Fibroblast of the conjunctiva (primary cell): ENCODE results near the gene FBXO46.

ENCODE experiments used
- DNase-seq: peaks from one replicate; pipeline ENCODE4 v3.0.0-alpha.2; 2010; ENCODE audit warnings: low read depth

The FBXO46 gene

DNA sequence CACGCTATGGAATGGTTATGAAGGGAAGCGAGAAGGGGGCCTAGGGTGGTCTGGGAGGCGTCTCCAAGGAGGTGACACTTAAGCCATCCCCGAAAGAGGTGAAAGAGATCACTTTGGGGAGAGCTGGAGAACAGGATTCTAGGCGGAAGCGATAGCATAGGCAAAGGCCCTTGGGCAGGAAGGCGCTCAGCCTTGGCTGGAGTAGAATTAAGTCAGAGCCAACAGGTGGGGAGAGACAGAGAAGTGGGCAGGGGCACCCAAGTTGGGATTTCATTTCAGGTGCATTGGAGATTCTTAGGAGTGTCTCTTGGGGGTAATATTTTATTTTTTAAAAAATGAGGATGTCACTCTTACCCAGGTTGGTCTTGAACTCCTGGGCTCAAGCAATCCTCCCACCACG lies 48.6 kb downstream of the FBXO46 start:
- no peak for DNase-seq

GRCh38 chr19:45681391-45682015 lies 49.2 kb downstream of the FBXO46 start:
- DNase-seq: peak; percentile 49

- peak; percentile 62 for DNase-seq
Observed at GRCh38 chr19:45677351-45678230, 53.1 kb downstream of the FBXO46 start.

DNA sequence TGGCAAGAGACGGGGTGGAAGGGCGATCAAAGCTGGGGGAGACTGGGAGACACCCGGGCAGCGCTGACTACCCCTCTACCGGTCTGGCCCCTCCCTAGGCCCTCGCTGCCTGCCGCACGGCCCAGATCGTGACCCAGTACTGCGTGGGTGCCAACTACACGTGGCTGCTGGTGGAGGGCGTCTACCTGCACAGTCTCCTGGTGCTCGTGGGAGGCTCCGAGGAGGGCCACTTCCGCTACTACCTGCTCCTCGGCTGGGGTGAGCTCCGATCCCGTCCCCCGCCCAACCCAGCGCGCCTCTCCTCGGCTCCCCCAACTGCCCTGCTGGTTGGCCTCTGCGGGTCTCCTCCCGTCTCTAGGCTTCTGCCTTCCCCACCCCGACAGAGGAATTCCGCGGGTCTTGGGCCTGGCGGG lies 53.8 kb downstream of the FBXO46 start:
- DNase-seq: no peak

- DNase-seq: no peak
Observed at GRCh38 chr19:45674946-45675345, 55.8 kb downstream of the FBXO46 start.

- peak; percentile 57 for DNase-seq
Observed at GRCh38 chr19:45670670-45671453, 59.8 kb downstream of the FBXO46 start.

DNA sequence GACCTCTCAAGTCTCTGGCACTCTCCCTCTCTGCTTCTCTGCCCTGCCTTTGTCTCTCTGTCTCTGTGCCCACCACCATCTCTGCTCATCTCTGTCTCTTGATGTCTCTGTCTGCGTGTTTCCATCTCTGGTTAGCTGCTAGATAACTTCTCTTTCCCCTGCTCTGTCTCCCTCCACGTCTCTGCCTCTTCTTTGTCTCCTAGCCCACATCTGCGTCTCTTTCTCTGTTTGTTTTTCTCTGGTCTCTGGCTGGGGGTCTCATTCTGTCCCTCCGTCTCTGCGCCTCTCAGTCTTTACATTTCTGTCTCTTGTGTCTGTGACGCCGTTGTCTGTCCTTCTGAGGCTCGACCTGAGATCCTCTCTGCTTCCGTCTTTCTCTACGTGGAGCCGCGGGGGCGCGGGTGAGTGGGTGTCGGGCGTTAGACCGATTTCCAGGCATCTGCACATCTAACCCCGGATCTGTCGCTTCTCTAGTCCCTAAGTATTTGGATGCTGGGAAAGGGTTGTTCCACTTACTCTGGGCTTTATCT lies 62.3 kb downstream of the FBXO46 start:
- no peak for DNase-seq

DNA sequence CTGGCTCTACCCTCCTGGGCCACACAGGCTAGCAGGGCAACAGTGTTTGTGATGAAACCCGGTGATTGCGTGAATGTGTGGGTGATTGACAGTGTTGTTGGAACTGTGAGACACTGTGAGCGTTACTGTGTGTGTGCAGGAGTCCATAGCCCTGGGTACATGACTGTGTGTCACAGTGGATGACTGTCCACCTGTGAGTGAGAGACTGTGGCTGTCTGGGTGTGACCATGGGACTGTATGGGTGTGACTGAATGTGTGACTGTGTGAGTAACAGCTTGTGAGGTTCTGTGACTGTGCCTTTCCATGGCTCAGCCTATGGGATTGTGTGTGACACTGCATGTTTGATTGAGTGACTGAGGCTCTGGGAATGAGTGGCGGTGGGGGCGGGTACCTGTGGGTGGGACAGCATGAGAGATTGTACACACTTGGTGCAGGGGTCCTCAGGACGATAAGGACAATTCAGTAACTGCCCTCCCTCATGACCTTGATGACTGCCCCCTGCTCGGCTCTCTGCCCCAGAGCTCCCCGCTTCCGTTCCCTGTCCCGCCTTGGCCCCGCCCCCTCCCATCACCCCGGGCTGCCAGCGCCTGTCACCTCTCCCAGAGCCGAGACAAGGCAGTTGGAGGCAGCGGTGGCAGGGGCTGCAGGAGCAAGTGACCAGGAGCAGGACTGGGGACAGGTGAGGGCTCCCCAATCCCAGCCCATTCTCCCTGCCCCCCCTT lies 62.9 kb downstream of the FBXO46 start, which contains the start of gene GIPR:
Gene GIPR (plus strand): TSS at position 602 of the 722 bp plus-strand sequence. CDS start 1,300 bp downstream, outside the sequence.
- no peak for DNase-seq

DNA sequence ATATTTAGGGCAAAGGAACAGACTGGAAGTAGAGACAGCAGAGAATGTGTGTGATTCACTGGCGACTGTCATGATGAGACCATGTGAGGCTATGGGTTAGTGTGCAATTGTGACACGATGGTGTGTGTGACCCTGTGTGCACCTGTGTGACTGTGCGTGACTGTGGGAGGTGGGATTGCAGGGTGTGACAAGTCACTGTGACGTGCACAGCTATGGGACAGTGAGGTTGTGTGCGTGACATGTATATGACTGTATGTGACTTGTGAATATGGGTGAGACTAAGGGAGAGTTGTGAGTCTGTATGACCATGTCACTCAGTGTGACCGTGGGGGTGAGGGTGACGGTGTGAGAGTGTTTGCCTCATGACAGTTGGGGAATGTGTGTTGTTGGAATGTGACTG lies 66.1 kb downstream of the FBXO46 start:
- no peak for DNase-seq

DNA sequence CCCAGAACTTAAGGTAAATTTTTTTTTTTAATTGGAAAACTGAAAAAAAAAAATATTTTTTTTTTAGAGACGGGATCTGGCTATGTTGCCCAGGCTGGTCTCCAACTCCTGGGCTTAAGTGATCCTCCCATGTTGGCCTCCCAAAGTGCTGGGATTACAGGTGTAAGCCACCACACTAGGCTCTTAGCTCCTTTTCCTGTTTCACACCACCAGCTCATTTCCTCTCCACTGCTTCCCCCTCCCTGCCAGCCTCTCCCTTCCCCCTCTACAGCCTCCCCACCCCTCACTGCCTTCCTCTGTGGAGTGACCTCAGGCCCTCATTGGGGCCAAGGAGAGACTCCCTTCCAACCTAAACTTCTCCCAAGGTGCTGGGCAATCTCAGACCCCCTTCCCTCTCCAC lies 66.9 kb downstream of the FBXO46 start:
- no peak for DNase-seq

- DNase-seq: no peak
Observed at GRCh38 chr19:45660636-45661035, 70.1 kb downstream of the FBXO46 start.
